Keratinocyte (primary cell): ENCODE measurements around the gene TMEM181. TPM values are rescaled to one million over a fixed set of nuclear protein-coding genes. Genes with fewer than 3 reads are reported as not detected.
A peak's percentile ranks its signal among the peaks of the same experiment; 100 is the strongest.

ENCODE experiments used
- DNase-seq: peaks from one replicate; pipeline ENCODE4 v3.0.0-alpha.2; 2011; ENCODE audit warnings: low read depth, missing footprints, low spot score
- FAIRE-seq: peaks from 2 replicates; lab custom pipeline; 2011; peaks lifted over from hg19 to GRCh38; lab: Jason Lieb, UNC
- H2AFZ ChIP-seq: 2 replicates; pipeline ENCODE4 v1.6.0; 2012; ENCODE audit warnings: low read length, control low read depth, inconsistent platforms; ENCODE audit not compliant: control insufficient read depth
- H3K27ac ChIP-seq: 2 replicates; pipeline ENCODE4 v1.5.1; 2011; ENCODE audit warnings: low read length; ENCODE audit not compliant: control insufficient read depth, insufficient read depth
- H3K27me3 ChIP-seq: 3 replicates; pipeline ENCODE4 v1.6.0; 2011; ENCODE audit warnings: low read length; ENCODE audit not compliant: control insufficient read depth, insufficient read depth; ENCODE audit errors: extremely low read depth
- H3K36me3 ChIP-seq, 2 experiments: 2 replicates in 1 of 2; 3 replicates in 1 of 2; pipeline ENCODE4 v1.5.1; 2011; ENCODE audit warnings: low read length in 2 of 2, mild to moderate bottlenecking in 1 of 2; ENCODE audit not compliant: control insufficient read depth in 2 of 2, insufficient read depth in 2 of 2; ENCODE audit errors: extremely low read depth in 1 of 2
- H3K4me1 ChIP-seq: 3 replicates; pipeline ENCODE4 v1.5.1; 2011; ENCODE audit warnings: low read length; ENCODE audit not compliant: control insufficient read depth, insufficient read depth; ENCODE audit errors: extremely low read depth
- H3K4me2 ChIP-seq: 3 replicates; pipeline ENCODE4 v1.6.0; 2011; ENCODE audit warnings: low read depth, low read length; ENCODE audit not compliant: control insufficient read depth, insufficient read depth; ENCODE audit errors: extremely low read depth
- H3K4me3 ChIP-seq, 3 experiments: fragments of 200-600 bp in 1 of 3; sonication (generic) in 1 of 3; 2 replicates in 2 of 3; 3 replicates in 1 of 3; pipeline ENCODE4 v1.5.1; 2011 to 2016; ENCODE audit warnings: low read length in 3 of 3, mild to moderate bottlenecking in 3 of 3, control low read depth in 2 of 3, inconsistent platforms in 1 of 3, low read depth in 1 of 3, mixed read lengths in 1 of 3, mixed run types in 1 of 3, moderate library complexity in 1 of 3; ENCODE audit not compliant: control insufficient read depth in 2 of 3, insufficient read depth in 2 of 3; ENCODE audit errors: extremely low read depth in 1 of 3
- H3K79me2 ChIP-seq: 2 replicates; pipeline ENCODE4 v1.6.0; 2012; ENCODE audit warnings: low read length; ENCODE audit not compliant: control insufficient read depth, insufficient read depth
- H3K9ac ChIP-seq: 3 replicates; pipeline ENCODE4 v1.6.0; 2011; ENCODE audit warnings: low read length; ENCODE audit not compliant: control insufficient read depth, insufficient read depth; ENCODE audit errors: extremely low read depth
- H3K9me1 ChIP-seq: 3 replicates; pipeline ENCODE4 v1.6.0; 2011; ENCODE audit warnings: low read length; ENCODE audit not compliant: control insufficient read depth, insufficient read depth; ENCODE audit errors: extremely low read depth
- H3K9me3 ChIP-seq: 2 replicates; pipeline ENCODE4 v1.5.1; 2012; ENCODE audit warnings: low read depth, low read length; ENCODE audit not compliant: control insufficient read depth
- H4K20me1 ChIP-seq: 3 replicates; pipeline ENCODE4 v1.6.0; 2011; ENCODE audit warnings: low read length; ENCODE audit not compliant: control insufficient read depth, insufficient read depth; ENCODE audit errors: extremely low read depth
- CTCF ChIP-seq, 3 experiments: IDR thresholded peaks in 1 of 3; conservative IDR thresholded peaks in 1 of 3; optimal IDR thresholded peaks in 1 of 3; 2 replicates in 2 of 3; 3 replicates in 1 of 3; pipeline versions ENCODE3 to v1.5.1; 2011; ENCODE audit warnings: low read length in 3 of 3, mild to moderate bottlenecking in 3 of 3, moderate library complexity in 2 of 3, control low read depth in 1 of 3, inconsistent platforms in 1 of 3; ENCODE audit not compliant: insufficient read depth in 2 of 3; ENCODE audit errors: extremely low read depth in 1 of 3
- EZH2 ChIP-seq: IDR thresholded peaks from one replicate; pipeline ENCODE4 v1.6.1; 2012; ENCODE audit warnings: inconsistent platforms, mild to moderate bottlenecking, low read length, moderate library complexity
- dilution Hi-C: fragments of 300-500 bp; cut with MboI; formaldehyde crosslinking; loops from one replicate; pipeline ENCODE4 v1.7.0; 2020; ENCODE audit warnings: low sequenced_read_pairs; ENCODE audit not compliant: extremely low pct_ligation_motif_present
- polyA plus RNA-seq, 5 experiments: library from polyadenylated mRNA; depleted of rRNA in 3 of 5; stranded (reverse) in 3 of 5; stranded (forward) in 1 of 5; unstranded in 1 of 5; fragments of >200 nt; gene quantifications; 1 replicate in 1 of 5; 2 replicates in 3 of 5; 3 replicates in 1 of 5; pipeline versions ENCODE4 v1.2.1 to v1.2.3, GENCODE V29; 2011 to 2012; ENCODE audit warnings: missing spikeins in 2 of 5, low read depth in 1 of 5, low replicate concordance in 1 of 5

The TMEM181 gene
- polyA plus RNA-seq, 1 donor (not counting 4 experiments of a cell fraction or from before 2014, with no cell fraction given), result 31.9 TPM

DNA sequence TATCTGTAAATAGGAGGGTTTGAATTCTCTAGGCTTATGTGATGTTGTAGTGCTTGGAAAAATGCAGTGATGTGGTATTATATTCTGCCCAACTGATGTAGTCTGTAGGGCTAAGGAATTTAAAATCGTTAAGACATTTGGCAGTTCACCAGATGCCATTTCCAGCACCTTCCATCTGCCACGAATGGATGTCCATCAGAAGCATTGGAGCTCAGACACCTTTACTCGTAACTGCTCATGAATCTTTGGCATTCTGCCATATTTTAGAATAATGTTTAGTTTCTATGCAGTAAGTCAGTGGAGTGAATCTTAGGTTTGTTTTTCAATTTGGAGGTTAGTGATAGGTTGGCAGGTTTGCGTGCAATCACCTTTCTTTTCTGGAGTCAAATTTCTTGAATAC lies 87.6 kb downstream of the TMEM181 start:
- dilution Hi-C loops, result no loop called here
- Histone ChIP-seq H3K4me2 (no peak overlapping the region), H3K4me1 (peaks cover 41% of the 10 kb centered on the region), H3K9me3 (no peaks in the 10 kb centered on the region), H3K27ac (peak overlapping the region; percentile 22), H3K27me3 (no peaks in the 10 kb centered on the region), H3K9me1 (no peaks in the 10 kb centered on the region), H2AFZ (no peak overlapping the region), H4K20me1 (no peaks in the 10 kb centered on the region), H3K9ac (no peak overlapping the region), H3K36me3 (no peaks in the 10 kb centered on the region), H3K79me2 (peaks cover 18% of the 10 kb centered on the region), H3K4me3 (no peak overlapping the region)
- TF ChIP-seq EZH2 (no peak), CTCF (optimal IDR thresholded peaks at IDR 0.05 in 1 of 3, IDR thresholded peaks at IDR 0.05 in 1 of 3, conservative IDR thresholded peaks at IDR 0.05 in 1 of 3; ENCODE audit: extremely low read depth in 1 of 3, insufficient read depth in 2 of 3, low read length in 3 of 3) (no peak)
- DNase-seq (no peak), FAIRE-seq (no peak)

DNA sequence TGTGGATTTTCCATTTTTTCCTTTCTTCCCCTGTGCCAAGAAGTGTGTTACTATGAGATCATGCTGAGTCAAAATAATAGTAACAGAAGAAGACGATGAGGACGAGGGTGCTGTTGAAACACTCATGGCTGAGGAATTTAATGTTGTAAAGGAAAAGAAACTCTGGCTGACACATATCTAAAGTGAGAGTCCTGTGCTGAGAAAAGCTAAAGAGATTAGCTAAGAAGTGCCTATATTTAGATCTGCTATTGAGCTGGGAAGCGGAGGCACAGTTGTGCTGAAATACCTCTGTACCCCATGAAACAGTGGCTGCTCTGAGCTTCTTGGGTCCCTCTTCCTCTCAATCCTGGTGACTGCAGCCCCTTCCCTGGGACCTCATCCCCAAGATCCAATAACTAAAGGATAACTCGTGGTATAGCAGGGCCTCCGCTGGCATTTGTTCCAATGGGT lies 88.8 kb downstream of the TMEM181 start:
- Histone ChIP-seq H3K79me2 (peaks cover 8% of the 10 kb centered on the region), H3K27ac (peak overlapping the region; percentile 83), H3K36me3 (no peaks in the 10 kb centered on the region), H3K4me1 (peaks cover 35% of the 10 kb centered on the region), H2AFZ (peak overlapping the region; percentile 44), H3K9me3 (no peaks in the 10 kb centered on the region), H3K4me3 (peak overlapping the region in 2 of 3 experiments; percentile 5 to 31), H3K9me1 (no peaks in the 10 kb centered on the region), H3K9ac (peak overlapping the region; percentile 67), H4K20me1 (no peaks in the 10 kb centered on the region), H3K27me3 (no peaks in the 10 kb centered on the region), H3K4me2 (peak overlapping the region; percentile 77)
- FAIRE-seq (peak; percentile 72), DNase-seq (peak; percentile 46)
- dilution Hi-C loops, result no loop called here
- TF ChIP-seq CTCF (optimal IDR thresholded peaks at IDR 0.05 in 1 of 3, IDR thresholded peaks at IDR 0.05 in 1 of 3, conservative IDR thresholded peaks at IDR 0.05 in 1 of 3; ENCODE audit: extremely low read depth in 1 of 3, insufficient read depth in 2 of 3, low read length in 3 of 3) (no peak), EZH2 (no peak)
